ENCODE measurements around the gene PDE11A. TPM values are rescaled to one million over a fixed set of nuclear protein-coding genes. Genes with fewer than 3 reads are reported as not detected.

PDE11A gene
- total and polyA plus RNA-seq, 2 of the 8 experiments (the other 6 are each of a cell fraction or from before 2014, with no cell fraction given) = 0.19 to 0.23 TPM

DNA sequence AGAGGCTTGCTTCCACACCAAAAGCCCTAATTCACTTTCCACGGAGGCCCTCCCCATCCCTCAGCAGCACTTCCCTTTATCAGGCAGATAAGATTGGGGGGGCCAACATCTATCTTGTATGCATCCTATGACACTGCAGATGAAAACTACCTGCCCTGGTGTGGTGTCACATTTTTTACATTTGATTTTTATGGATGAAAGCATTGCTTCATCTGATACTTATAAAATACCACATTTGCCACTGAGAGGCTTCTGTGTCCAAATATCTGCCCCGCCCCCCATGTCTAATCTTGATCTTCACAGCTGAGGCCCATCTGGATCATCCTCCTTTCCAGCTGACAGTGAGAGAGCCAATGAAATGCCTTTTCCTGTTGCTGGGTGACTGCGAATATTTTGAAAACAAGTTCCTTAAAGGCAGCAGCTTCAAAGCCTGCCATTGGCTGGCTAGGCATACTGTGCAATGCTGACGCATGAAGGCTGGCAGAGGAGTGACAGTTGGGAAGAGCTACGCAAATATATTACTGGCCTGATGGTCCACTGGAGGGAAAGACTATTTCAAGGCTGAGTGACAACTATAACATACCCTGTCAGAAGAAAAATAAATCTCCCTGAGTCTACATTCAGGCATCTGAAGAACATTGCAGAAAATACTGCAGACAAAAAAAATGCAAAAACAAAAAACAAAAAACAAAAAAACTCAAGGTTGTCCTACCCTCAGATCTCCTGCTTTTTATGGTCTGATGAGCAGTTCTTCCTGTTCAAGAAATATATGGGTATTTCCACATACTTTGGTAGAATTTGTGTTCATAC lies 318.7 kb downstream of the PDE11A start:
- H4K91ac ChIP-seq (replicated peaks; ENCODE audit: insufficient read length, low read length) = no peak overlapping the region
- H2BK15ac ChIP-seq (ENCODE audit: low read length) = no peak overlapping the region
- no peaks in the 10 kb centered on the region for H3K9me3 ChIP-seq (ENCODE audit: insufficient read depth in 2 of 2, low read depth in 1 of 2, low read length in 1 of 2)
- no peak overlapping the region for H3K14ac ChIP-seq (ENCODE audit: insufficient read length)
- H3K27ac ChIP-seq (ENCODE audit: low read depth, low read length) = no peak overlapping the region
- H3K4me1 ChIP-seq (replicated peaks in 1 of 4; ENCODE audit: control insufficient read depth in 3 of 4, insufficient read depth in 4 of 4, low read length in 3 of 4) = peaks cover 0 to 5% (median 4%) of the 10 kb centered on the region in 4 experiments; a peak in 4 of 7 replicates
- no peak overlapping the region for H3K18ac ChIP-seq (ENCODE audit: extremely low read depth, low read length)
- no peaks in the 10 kb centered on the region for H3K27me3 ChIP-seq (replicated peaks in 1 of 4; ENCODE audit: control insufficient read depth in 3 of 4, extremely low read depth in 1 of 4, insufficient read depth in 3 of 4, low read length in 3 of 4)
- H3K4ac ChIP-seq (replicated peaks; ENCODE audit: insufficient read length, low read depth, low read length) = no peak overlapping the region
- H4K20me1 ChIP-seq (replicated peaks in 1 of 2; ENCODE audit: control insufficient read depth in 1 of 2, insufficient read depth in 2 of 2, low read length in 2 of 2) = no peaks in the 10 kb centered on the region
- no peak overlapping the region for H2AK5ac ChIP-seq (ENCODE audit: low read depth, low read length)
- no peaks in the 10 kb centered on the region for H3K36me3 ChIP-seq (ENCODE audit: control insufficient read depth in 2 of 4, insufficient read depth in 4 of 4, low read length in 3 of 4)
- no peak overlapping the region for H3K9ac ChIP-seq (replicated peaks in 1 of 4; ENCODE audit: extremely low read depth in 1 of 4, low read depth in 3 of 4, low read length in 3 of 4)
- POLR2A ChIA-PET (ENCODE audit: partially characterized antibody) = interaction anchor here (1.3 to 1.5 kb wide), 2 partner anchors 9 to 29 kb away, joined by 3 to 4 read pairs; no protein-coding TSS in a partner anchor
- no peaks in the 10 kb centered on the region for H3K79me1 ChIP-seq (ENCODE audit: low read depth, low read length)
- H4K8ac ChIP-seq (ENCODE audit: extremely low read depth, insufficient read depth, low read length) = no peak overlapping the region
- no peak overlapping the region for H2BK120ac ChIP-seq (replicated peaks; ENCODE audit: low read depth, low read length)
- H3K56ac ChIP-seq (replicated peaks; ENCODE audit: insufficient read length, low read depth, low read length) = no peak overlapping the region
- H3K79me2 ChIP-seq (ENCODE audit: control insufficient read depth in 1 of 2, insufficient read depth in 2 of 2, low read length in 2 of 2) = no peaks in the 10 kb centered on the region
- H3K23me2 ChIP-seq (ENCODE audit: low read depth, low read length) = no peaks in the 10 kb centered on the region
- H3K4me3 ChIP-seq (ENCODE audit: extremely low read depth in 1 of 4, insufficient read depth in 2 of 4, low read depth in 3 of 4, low read length in 4 of 4) = no peak overlapping the region
- CTCF ChIA-PET (ENCODE audit: partially characterized antibody) = interaction anchor here (1.0 to 3.1 kb wide), 6 partner anchors 9 to 606 kb away, joined by 3 to 19 read pairs (median 4); no protein-coding TSS in a partner anchor
- 84% methylated on average over 5 of the region's 5 CpGs; no CpG with 5 or more reads in 1 of the 2 experiments for WGBS, 2 experiments (ENCODE audit: extremely low coverage in 1 of 2, insufficient coverage in 1 of 2, insufficient read length in 1 of 2, insufficient replicate concordance in 2 of 2, low coverage in 1 of 2, low lambda C conversion rate in 2 of 2, missing lambda C conversion rate in 1 of 2)
- no peak overlapping the region for H4K5ac ChIP-seq (ENCODE audit: insufficient read length, low read depth, low read length)
- TF ChIP-seq SIN3A (conservative IDR thresholded peaks at IDR 0.05 in 1 of 2, IDR thresholded peaks at IDR 0.05 in 1 of 2; ENCODE audit: low read depth in 1 of 2, low read length in 2 of 2) (peak in 1 of 2 experiments; percentile 63; a peak in 1 of 4 replicates), HDAC6 (IDR thresholded peaks at IDR 0.05; ENCODE audit: low read depth, low read length) (no peak)
- no peak for DNase-seq (ENCODE audit: low read depth in 1 of 2, low spot score in 2 of 2)
- H2AFZ ChIP-seq (ENCODE audit: low read length) = no peak overlapping the region
- H2BK20ac ChIP-seq (ENCODE audit: low read length) = no peak overlapping the region
- no peak overlapping the region for H3K4me2 ChIP-seq (ENCODE audit: insufficient read depth in 1 of 2, low read depth in 2 of 2, low read length in 2 of 2)
- no peak overlapping the region for H3K23ac ChIP-seq (ENCODE audit: insufficient read length)
- H2BK5ac ChIP-seq (ENCODE audit: low read depth, low read length) = no peak overlapping the region
- FAIRE-seq = peak; percentile 13
- no peak overlapping the region for H2BK12ac ChIP-seq (ENCODE audit: low read depth, low read length)

Measured in H1 (cell line).